ENCODE data around the gene EML6. TPM values are rescaled to one million over a fixed set of nuclear protein-coding genes. Genes with fewer than 3 reads are reported as not detected.

Gene EML6
- total and polyA plus RNA-seq, 2 of the 8 experiments (the other 6 are each of a cell fraction or from before 2014, with no cell fraction given): 1.2 to 1.6 TPM

GRCh38 chr2:54958717-54959371 lies 235.4 kb downstream of the EML6 start (continued):
- TF ChIP-seq EP300 (IDR thresholded peaks at IDR 0.05; ENCODE audit: borderline replicate concordance in 1 of 2, low read depth in 2 of 2, low read length in 2 of 2) (no peak), CHD7 (IDR thresholded peaks at IDR 0.05; ENCODE audit: insufficient replicate concordance, low read length) (no peak), TAF7 (optimal IDR thresholded peaks at IDR 0.05; ENCODE audit: borderline replicate concordance, low read depth, low read length) (no peak), HDAC6 (IDR thresholded peaks at IDR 0.05; ENCODE audit: low read depth, low read length) (no peak), POLR2A (IDR thresholded peaks at IDR 0.05; ENCODE audit: control extremely low read depth in 1 of 2, low read depth in 2 of 2, low read length in 2 of 2) (no peak), ASH2L (IDR thresholded peaks at IDR 0.05; ENCODE audit: low read length) (no peak), SAP30 (IDR thresholded peaks at IDR 0.05; ENCODE audit: insufficient read depth, insufficient replicate concordance, low read length) (no peak)
